A673 (cell line): ENCODE results near the gene BTBD9.

Source experiments
- EZH2 ChIP-seq: fragments of 200-600 bp; sonication (generic); IDR thresholded peaks from 2 replicates; pipeline ENCODE4 v1.6.1; 2017; ENCODE audit warnings: borderline replicate concordance, low read depth, mild to moderate bottlenecking, mixed read lengths, antibody characterized with exemption, low read length; ENCODE audit not compliant: poor library complexity, severe bottlenecking
- TF ChIP-seq, protein P1 (sequence below): fragments of 300-800, 200-600 bp; sonication (generic); conservative IDR thresholded peaks from 2 replicates; pipeline ENCODE4 v1.5.1; 2017; ENCODE audit warnings: low read depth, mild to moderate bottlenecking, antibody characterized with exemption, low read length, moderate library complexity, mixed read lengths

DNA sequence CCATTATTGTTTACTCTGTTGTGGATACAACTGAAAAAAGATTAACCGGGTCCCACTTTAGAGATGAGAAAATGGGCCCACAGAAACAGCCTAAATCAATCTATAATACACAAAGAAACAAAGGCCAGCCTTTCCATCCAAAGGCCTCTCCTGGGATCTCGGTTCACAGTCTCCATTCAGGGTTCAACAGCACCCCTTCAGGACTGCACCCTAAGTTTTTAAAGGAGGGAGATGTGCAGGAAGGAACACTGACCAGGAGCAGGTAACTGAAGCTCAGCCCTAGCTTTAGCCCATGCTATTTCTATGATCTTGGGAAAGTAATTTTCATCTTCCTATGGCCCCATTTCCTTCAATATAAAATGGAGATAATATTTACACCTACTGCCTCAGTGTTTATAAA, 147.7 kb downstream of the BTBD9 start:
- TF ChIP-seq, protein P1, sequence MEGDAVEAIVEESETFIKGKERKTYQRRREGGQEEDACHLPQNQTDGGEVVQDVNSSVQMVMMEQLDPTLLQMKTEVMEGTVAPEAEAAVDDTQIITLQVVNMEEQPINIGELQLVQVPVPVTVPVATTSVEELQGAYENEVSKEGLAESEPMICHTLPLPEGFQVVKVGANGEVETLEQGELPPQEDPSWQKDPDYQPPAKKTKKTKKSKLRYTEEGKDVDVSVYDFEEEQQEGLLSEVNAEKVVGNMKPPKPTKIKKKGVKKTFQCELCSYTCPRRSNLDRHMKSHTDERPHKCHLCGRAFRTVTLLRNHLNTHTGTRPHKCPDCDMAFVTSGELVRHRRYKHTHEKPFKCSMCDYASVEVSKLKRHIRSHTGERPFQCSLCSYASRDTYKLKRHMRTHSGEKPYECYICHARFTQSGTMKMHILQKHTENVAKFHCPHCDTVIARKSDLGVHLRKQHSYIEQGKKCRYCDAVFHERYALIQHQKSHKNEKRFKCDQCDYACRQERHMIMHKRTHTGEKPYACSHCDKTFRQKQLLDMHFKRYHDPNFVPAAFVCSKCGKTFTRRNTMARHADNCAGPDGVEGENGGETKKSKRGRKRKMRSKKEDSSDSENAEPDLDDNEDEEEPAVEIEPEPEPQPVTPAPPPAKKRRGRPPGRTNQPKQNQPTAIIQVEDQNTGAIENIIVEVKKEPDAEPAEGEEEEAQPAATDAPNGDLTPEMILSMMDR, result no peak
- TF ChIP-seq EZH2, result no peak
